HG03342 (cell line): Measurements from ENCODE around the gene ZC3H4.
"Not testable (repeated sequence)": the region's sequence is repeated elsewhere in the genome, so short reads cannot be mapped to it uniquely, and the experiment has no call there.

Source experiments
- ATAC-seq: cut with Tn5 transposase; IDR thresholded peaks from one replicate; pipeline ENCODE4 v1.9.1; 2021; ENCODE audit warnings: mild to moderate bottlenecking, moderate library complexity; ENCODE audit not compliant: unreplicated experiment

ZC3H4 gene

GRCh38 chr19:47050562-47050961 lies 63.0 kb downstream of the ZC3H4 start:
- not testable (repeated sequence) for ATAC-seq

- ATAC-seq: no peak
Measured at GRCh38 chr19:47049307-47049700, 64.3 kb downstream of the ZC3H4 start.

GRCh38 chr19:47047763-47048405 lies 65.7 kb downstream of the ZC3H4 start:
- ATAC-seq: peak; percentile 25

GRCh38 chr19:47047272-47047762 lies 66.3 kb downstream of the ZC3H4 start:
- ATAC-seq: no peak

- no peak for ATAC-seq
Measured at GRCh38 chr19:47045867-47046470, 67.6 kb downstream of the ZC3H4 start.

- ATAC-seq: no peak
Measured at GRCh38 chr19:47044946-47045866, 68.4 kb downstream of the ZC3H4 start.

- ATAC-seq: no peak
Measured at GRCh38 chr19:47040869-47041268, 72.7 kb downstream of the ZC3H4 start.

GRCh38 chr19:47039239-47039874 lies 74.2 kb downstream of the ZC3H4 start:
- ATAC-seq: no peak

GRCh38 chr19:47037766-47038165 lies 75.8 kb downstream of the ZC3H4 start:
- no peak for ATAC-seq

GRCh38 chr19:47036097-47036651 lies 77.4 kb downstream of the ZC3H4 start:
- peak; percentile 12 for ATAC-seq

- ATAC-seq: peak; percentile 84
Measured at GRCh38 chr19:47035127-47036096, 78.2 kb downstream of the ZC3H4 start.

- no peak for ATAC-seq
Measured at GRCh38 chr19:47032171-47032811, 81.3 kb downstream of the ZC3H4 start.

- ATAC-seq: no peak
Measured at GRCh38 chr19:47028195-47028601, 85.4 kb downstream of the ZC3H4 start.

GRCh38 chr19:47027586-47028088 lies 85.9 kb downstream of the ZC3H4 start:
- ATAC-seq: no peak

GRCh38 chr19:47026889-47027288 lies 86.7 kb downstream of the ZC3H4 start:
- no peak for ATAC-seq

- no peak for ATAC-seq
Measured at GRCh38 chr19:47026156-47026555, 87.4 kb downstream of the ZC3H4 start.

GRCh38 chr19:47024502-47024901 lies 89.1 kb downstream of the ZC3H4 start:
- no peak for ATAC-seq

GRCh38 chr19:47023448-47023794 lies 90.2 kb downstream of the ZC3H4 start:
- ATAC-seq: no peak
